Measurements from ENCODE around the gene MSANTD1.
"Not testable (repeated sequence)": the region's sequence is repeated elsewhere in the genome, so short reads cannot be mapped to it uniquely, and the experiment has no call there.

MSANTD1 gene

DNA sequence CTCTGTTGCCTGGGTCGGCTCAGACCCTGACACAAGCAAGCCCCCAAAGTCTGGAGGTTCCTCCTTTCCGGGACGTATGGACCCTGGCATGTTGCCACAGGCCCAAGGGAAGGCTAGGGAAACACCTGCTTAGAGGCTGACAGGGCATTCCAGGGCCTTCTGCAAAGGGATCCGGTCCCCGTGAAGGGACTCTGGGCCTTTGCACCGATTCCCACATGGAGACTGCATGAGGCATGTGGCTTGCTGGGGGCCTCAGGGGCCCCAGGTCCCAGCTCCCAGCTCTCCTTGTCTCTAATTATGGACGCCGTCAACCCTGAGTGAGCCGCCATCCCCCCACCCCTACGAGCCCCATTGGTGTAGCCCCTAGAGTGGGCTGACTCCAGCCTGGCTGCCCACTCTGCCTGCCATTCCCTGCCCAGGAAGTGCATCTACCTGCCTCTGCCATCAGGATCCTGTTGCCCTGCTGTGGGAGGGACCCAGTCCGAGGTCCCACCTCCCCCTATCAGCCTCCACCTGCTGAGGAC is 39.7 kb downstream of the MSANTD1 start:
- DNase-seq (ENCODE audit: low read depth in 2 of 2) = no peak

DNA sequence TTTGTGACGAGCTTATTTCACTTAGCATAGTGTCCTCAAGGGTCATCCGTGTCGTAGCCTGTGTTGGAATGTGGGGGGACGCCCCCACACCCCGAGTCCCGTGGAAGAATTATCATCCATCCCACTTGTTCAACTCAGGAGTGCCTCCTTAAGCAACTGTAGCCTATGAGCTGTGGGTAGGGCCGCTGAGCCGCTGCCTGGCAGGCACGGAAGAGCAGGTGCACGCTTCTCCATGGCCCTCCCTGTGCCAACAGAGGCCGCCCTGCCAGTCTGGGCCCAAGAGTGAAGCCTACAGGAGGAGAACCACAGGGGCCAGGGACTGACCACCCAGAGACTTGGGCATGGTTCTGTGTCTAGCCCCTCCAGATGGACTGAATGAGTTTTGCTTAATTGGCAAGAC is 41.5 kb downstream of the MSANTD1 start:
- DNase-seq (ENCODE audit: low read depth in 2 of 2) = no peak

DNA sequence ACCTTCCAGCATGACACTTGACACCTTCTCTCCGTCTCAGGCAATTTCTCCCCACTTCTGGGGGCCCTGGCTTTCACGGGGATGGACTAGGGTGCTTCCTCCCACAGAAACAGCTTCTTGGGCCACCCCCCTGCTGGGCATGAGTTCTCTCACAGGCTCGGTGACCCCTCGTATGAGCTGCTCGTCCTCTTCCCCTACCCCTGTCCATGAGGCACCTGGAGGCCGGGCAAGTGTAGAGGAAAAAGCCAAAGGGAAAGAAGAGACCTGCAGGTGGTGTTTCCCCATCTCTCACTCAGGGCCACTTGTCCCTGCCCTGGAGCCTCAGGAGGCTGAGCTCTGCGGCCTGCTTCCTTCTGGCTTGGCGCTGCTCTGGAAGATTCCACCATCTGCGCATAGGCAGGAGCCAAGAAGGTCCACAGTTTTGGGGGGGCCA is 41.9 kb downstream of the MSANTD1 start:
- no peak for DNase-seq (ENCODE audit: low read depth in 2 of 2)

DNA sequence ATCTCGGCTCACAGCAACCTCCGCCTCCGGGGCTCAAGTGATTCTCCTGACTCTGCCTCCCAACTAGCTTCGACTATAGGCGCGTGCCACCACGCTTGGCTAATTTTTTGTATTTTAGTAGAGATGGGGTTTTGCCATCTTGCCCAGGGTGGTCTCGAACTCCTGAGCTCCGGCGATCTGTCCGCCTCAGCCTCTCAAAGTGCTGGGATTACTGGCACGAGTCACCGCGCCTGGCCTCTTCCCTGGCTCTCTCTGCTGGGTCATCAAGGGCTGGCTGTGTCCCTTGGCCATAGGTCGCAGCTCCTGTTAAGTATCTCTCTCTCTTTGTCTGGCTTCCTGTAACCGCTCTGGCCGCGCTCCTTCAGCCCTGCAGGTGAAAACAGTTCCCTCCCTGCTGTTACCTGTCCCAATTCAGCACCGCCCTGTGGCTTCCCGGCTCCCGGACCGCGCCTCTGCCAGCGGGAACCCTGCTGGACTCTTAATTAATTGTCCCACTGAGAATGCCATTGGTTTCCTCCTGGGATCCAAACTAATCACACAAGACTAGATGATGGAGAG is 42.5 kb downstream of the MSANTD1 start:
- DNase-seq (ENCODE audit: low read depth in 2 of 2) = no peak

DNA sequence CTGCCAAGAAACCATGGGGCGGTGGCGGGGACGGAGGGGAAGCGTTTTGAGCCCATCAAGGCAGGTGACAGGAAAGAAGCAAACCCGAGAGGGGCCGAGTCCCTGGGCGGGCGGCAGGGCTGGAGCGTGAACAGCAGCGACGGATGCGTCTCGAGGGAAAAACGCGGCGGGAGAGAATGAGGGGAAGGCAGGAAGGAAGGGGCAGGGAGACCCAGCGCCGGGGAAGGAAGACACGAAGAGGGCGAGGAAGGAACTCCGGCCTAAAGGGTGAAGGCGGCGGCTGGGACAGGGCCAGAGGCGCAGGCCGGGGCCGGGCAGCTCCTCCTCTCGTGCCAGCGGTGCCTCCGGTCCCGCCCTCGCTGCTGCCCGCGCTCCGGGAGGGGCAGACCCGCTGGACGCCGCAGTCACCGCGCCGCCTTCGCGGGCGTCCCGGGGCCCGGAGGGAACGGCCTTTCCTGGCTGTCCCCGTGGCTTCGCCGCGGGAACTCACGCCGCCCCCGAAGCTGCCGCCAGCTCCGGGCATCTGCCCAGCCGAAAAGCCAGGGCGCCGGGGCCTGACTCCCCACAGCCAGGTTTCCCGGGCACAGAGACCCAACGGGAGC is 43.1 kb downstream of the MSANTD1 start:
- peak in 1 of 2 donors; percentile 9 for DNase-seq (ENCODE audit: low read depth in 2 of 2)

DNA sequence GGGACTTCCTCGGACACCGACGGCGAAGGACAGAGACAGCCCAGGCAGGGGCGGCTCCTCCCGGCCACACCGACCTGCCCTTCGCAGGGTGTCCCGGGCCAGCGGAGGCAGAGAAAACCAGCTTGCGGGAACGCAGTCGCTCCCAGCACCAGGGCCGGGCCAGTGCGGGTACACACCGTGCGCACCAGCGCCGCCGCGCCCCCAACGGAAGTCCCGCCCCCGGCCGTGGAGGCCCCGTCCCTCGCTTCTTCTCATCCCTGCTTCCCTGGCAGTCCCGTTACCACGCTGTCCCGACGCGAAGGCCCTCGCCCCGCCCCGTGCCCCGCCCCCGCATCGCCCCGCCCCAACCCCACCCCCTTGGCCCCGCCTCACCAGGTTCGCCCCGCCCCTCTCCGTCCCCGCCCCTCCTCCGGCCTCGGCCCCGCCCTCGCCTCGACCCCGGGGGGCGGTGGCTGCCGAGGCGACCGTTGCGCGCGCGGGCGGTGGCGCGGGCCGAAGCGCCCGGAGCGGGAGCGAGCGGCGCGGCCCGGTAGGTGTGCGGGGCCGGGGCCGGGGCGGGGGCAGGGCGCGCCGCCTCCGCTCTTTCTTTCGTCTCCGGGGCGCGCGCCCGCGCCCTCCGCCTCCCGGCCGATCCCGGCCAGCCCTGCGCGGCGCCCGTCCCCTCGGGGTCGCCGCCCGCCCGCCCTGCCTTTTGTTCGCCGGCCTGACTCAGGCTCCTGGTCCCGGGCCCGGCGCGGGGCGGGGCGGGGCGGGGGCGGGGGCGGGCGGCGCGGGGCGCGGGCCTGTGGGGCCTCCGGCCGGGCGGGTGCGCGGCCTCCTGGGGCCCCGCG is 43.8 kb downstream of the MSANTD1 start, which contains the start of gene RGS12:
Gene RGS12 (plus strand): TSS at position 451 of the 830 bp plus-strand sequence. CDS start 23,150 bp downstream, outside the sequence.
- peak; percentile 80 to 88 for DNase-seq (ENCODE audit: low read depth in 2 of 2)

DNA sequence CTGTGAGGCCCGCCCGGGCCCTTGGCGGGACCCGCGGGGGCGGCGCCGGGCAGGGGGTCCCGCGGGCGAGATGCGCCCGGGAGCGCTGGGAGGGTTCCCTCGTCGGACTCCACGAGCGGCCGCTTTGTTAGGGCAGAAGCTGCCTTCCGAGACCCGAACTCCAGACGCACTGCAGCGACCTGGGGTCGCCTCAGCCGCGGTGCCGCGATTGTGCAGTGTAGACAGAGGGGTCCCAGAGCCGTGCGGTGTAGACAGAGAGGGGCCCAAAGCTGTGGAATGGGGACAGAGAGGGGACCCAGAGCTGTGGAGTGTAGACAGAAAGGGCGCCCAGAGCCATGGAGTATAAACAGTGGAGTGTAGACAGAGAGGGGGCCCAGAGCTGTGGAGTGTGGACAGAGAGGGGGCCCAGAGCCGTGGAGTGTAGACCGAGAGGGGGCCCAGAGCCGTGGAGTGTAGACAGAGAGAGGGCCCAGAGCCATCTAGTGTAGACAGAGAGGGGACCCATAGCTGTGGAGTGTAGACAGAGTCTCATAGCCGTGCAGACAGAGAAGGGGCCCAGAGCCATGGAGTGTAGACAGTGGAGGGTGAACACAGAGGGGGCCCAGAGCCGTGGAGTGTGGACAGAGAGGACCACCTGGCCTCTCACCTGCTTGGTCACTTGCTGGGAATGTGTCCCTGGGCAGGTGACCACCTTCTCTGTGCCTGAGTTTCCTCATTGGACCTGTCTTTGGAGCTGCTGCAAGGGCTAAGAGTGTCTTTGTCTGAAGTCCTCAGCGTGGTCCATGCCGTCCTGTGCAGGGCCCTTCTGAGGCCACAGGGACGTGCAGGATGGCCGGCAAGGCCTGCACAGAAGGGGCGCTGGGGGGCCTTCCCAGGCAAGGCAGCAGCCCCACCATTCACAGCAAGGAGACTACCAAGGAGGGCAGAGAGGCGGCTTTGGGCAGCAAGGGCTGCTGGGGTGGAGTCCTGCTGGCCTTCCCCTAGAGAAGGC is 44.7 kb downstream of the MSANTD1 start:
- no peak for DNase-seq (ENCODE audit: low read depth in 2 of 2)

DNA sequence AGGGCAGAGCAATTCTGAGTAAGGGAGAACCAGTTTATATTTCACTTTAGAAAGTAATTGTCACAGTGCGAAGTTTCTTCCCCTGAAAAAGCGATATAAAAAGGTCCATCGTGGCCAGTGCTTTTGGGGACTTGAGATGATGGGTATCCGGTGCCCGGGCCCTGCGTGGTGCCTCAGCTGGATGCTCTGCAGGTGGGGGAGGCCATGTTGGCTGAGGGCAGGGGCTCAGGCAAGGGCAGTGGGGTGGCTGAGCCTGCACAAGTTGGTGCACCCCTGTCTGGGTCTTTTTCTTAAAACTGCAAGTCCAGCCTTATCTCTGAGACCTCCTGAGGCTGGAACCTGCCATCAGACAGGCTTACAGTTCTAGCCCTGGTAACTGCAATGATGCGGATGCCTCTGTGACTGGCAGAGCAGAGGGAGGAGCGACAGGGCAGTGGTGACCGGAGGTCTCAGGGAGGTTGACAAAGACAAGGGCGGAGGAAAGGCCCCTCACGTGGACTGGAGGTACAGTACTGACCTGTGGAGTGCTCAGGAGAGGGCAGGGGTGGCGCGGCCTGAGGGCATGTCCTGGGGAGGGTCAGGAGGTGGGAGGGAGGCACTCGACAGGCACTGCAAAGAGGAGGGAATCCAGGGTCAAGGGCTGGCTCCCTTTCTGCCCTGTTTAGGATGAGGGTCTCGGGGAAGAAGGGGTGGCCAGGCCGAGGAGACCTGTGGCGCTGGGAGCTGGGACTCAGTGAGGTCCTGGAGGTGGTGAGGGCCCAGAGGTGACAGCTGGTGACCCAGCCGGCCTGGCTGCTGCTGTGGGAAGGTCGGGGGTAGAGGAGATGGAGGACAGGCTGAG is 45.7 kb downstream of the MSANTD1 start:
- no peak for DNase-seq (ENCODE audit: low read depth in 2 of 2)

DNA sequence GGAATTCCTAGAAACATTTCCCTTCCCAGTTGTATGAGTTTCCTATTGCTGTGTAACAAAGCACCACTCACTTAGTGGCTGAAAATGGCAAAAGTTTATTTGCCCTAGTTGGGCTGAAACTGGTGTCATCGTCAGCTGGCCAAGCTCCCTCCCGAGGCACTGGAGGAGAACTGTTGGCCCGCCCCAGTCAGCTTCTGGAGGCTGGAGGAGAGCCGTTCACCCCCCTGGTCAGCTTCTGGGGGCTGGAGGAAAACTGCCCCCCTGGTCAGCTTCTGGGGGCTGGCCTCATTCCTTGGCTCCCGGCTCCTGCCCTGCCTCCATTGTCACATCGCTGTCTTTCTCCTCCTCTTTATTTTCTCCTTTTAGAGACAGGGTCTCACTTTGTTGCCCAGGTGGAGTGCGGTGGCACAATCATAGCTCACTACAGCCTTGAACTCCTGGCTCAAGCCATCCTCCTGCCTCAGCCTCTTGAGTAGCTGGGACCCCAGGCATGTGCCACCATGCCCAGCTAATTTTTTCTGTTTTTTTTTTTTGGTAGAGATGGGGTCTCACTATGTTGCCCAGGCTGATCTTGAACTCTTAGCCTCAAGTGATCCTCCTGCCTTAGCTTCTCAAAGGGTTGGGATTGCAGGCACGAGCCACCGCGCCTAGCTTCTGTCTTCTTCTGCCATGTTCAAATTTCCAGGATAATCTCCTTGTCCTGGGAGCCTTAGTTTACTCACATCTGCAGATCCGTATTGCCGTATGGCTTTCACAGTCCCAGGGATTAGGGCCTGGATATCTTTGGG is 47.1 kb downstream of the MSANTD1 start:
- no peak for DNase-seq (ENCODE audit: low read depth in 2 of 2)

DNA sequence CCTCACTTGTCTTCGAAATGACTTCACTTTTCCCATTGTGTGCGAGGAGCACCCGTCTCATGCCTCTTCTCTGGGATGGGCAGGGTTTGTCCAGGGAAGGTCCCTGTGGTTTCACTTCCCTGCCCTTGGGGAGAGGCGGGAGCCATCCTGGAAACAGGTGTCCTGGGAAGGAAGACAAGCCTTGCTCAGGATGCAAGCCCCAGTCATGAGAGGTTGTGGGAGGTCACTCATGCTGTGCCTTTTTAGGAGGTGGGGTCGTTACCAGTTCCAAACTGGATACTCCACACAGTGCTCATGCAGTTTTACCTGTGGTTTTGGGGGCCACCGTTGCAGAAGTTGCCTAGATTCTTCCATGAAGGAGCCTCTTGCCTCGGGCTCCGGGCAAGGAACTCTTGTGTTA is 47.7 kb downstream of the MSANTD1 start:
- no peak for DNase-seq (ENCODE audit: low read depth in 2 of 2)

DNA sequence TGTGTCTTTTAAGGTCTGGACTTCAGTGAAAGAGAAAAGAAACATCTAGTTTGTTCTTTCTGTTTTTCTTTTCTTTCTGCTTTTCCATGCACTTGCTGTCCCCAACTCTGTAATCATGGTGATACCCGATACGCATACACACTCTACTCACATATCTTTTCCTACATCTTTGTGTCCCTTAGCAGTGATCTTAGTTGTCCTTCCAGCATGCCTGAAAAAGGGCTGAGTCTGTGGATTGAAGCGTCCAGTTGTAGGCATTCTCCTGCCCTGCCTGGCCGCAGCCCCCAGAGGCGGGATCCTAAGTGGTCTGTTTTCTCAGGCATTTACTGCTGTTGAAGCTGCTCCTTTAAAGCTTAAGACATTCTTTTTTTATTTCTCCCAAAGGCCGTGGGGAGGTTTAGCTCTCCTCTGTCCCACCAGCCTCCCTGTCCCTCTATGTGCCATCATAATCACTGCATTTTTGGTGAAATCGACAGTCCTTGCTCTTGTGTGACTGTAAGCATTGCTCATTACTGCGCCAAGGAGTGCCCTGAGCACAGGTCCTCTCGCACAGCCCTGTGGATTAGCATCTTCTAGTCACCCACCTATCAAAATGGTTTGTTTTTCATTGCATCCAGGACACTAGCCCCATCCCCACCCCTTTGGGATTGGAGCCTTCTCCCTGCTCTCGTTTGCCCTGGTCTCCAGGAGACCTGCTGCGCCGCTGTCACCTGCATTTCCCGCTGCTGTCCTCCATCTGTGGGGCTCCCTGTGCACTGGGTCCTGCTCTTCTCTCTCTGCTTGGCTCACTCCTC is 48.3 kb downstream of the MSANTD1 start:
- DNase-seq (ENCODE audit: low read depth in 2 of 2) = no peak

DNA sequence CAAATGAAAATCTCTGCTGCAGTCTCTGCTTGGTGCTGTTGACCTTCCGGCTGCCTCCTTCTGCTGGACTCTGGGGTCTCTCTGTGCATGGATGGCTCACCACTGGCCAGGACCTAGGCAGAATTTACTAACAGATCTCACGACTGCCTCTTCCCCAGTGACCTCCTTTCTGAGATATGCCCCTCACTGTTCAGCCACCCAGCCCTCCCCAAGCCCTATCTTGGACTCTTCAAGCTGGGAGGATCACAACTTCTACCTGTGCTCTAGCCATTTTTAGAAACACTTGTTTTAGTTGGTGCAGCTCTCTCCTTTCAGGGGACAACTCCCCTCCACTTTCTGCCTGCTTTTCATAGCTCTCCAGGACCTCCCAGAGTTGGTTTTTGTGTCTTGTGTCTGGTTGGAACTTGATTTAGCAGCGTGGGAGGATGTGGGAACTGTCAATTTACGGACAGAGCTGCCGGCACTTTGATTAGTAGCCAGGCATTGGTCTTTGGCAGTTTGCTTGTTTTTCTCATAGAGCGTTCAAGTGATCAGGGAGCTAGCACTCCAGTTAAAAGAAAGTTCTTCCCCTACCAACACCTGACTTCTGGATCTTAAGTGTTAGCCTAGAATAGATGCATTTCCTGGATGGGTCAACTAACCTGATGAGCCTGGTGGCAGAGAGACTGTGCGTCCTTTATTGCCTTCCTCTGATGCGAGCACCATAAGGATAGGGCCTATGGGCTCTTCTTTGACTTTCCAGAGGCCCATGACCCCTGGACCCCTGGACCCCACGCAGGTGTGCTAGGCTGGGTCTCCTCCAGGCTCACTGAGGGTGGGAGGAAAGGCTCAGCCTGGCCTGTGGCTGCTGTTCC is 50.4 kb downstream of the MSANTD1 start:
- DNase-seq (ENCODE audit: low read depth in 2 of 2) = no peak

DNA sequence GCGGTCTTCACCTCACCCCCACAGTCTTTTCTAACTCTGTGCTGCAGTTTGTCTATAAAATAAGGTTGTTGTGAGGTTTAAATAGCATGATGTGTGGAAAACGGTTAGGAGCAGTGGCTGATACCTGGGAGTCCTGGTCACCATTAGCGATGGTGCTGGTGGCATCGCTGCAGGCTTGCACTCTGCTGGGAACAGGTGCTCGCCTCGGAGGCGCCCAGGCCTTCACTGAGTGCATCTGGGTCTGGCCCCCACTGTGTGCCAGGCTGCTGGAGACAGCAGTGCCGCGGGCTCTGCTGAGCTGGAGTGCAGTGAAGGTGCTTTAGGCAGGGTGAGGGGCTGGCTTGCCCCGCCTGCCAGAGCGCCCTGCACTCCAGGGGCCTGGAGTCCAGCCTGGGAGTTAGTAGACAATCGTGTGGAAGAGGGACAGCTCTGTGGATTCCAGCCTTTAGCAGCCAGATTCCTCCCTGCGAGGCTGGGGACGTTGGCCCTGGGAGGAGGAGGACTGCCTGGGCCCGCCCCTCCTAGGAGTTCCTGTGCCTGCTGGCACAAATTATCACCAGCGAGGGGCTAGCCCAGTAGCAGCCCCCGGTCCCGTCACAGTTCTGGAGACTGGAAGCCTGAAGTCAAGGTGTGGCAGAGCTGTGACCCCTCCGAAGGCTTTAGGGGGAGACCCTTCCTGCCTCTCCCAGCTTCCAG is 51.2 kb downstream of the MSANTD1 start:
- DNase-seq (ENCODE audit: low read depth in 2 of 2) = no peak

DNA sequence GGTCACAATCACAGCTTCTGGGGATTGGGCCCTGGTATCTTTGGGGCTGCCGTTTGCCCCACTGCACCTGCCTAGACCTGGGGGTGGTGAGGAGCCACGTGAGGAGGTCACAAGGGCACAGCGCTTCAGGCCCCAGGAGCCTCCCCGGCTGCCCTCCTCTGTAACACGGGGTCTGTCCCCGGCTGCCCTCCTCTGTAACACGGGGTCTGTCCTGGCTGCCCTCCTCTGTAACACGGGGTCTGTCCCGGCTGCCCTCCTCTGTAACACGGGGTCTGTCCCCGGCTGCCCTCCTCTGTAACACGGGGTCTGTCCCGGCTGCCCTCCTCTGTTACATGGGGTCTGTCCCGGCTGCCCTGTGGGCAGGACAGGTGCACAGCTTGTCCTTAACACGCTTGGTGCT is 51.9 kb downstream of the MSANTD1 start:
- DNase-seq (ENCODE audit: low read depth in 2 of 2) = not testable (repeated sequence)

DNA sequence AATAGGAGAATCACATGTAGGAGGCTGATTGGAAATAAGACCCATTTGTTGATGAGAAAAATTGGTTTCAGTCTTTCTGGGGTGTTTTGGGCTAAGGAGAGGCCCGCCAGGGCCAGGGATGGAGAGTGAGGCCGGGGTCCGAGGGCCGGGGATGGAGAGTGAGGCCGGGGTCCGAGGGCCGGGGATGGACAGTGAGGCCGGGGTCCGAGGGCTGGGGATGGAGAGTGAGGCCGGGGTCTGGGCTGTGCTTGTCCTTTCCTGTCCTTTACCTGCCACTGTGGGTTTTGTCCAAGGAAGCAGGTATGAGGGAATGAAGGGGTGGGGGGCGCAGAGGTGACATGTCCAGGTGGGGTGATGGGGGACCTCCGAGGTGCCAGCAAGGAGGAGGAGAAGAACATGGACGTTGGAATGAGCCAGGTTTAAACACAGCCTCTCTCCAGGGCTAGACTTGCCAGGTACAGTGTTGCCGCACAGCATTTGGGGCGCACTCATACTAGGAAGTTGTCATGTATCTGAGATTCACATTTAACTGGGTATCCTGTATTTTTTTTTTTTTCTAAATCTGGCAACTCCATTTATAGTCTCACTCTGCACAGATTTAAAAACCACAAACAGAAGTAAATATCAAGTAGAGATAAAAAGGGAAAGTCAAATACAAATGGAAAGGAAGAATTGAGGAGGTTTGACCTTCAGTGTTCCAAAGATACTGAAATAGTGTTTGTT is 52.7 kb downstream of the MSANTD1 start:
- DNase-seq (ENCODE audit: low read depth in 2 of 2) = no peak

DNA sequence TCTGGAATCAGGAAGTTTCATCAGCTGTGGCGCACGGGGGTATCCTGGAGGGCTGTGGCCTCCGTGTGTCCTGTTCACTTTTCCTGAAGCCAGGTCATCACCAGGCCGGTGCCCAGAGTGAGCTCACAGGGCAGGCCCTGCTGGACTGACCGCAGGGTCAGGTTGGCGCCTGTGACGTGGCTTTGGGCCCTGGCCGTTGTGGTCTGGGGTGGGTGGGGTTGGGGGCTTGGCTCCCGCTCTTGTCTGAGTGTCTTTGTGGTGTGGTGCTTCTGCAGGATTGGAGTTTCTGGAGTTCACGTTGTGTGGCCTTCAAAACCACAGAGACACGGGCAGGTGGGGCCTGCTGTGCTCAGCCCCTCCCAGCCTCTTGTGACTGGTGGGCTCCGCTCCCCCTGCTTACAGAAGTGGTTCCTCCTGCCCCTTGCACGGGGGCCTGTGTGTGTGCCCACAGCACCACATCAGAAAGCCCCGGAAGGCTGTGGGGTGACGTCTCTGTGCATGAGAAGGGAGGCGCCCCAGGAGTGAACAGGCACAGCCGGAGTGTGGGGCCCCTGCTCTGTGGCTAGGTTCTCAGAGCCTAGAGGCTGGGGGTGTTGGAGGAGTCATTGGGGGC is 53.3 kb downstream of the MSANTD1 start:
- DNase-seq (ENCODE audit: low read depth in 2 of 2) = peak; percentile 34 to 43
